CD8-positive, alpha-beta memory T cell (primary cell): ENCODE results near the gene MAX. TPM values are rescaled to one million over a fixed set of nuclear protein-coding genes. Genes with fewer than 3 reads are reported as not detected.
A peak's percentile ranks its signal among the peaks of the same experiment; 100 is the strongest.

Source experiments
- CTCF ChIA-PET: fragments of 350-600 bp; sonication (Branson Sonifier 250); formaldehyde crosslinking; loops from one replicate; lab custom pipeline; 2021; ENCODE audit warnings: antibody characterized with exemption; lab: Charles Lee
- POLR2A ChIA-PET: fragments of 350-600 bp; sonication (Branson Sonifier 250); formaldehyde crosslinking; loops from one replicate; lab custom pipeline; 2021; ENCODE audit warnings: antibody characterized with exemption; lab: Charles Lee
- DNase-seq, 5 donors: peaks; one replicate each; pipeline versions ENCODE4 v3.0.0 to v3.0.0-alpha.2; 2020 to 2022; ENCODE audit warnings: mixed read lengths in 1 of 5
- H3K27ac ChIP-seq: one replicate; pipeline ENCODE4 v1.7.0; 2013; ENCODE audit warnings: low read depth, mild to moderate bottlenecking, low read length, moderate library complexity
- H3K27me3 ChIP-seq: 2 replicates; pipeline ENCODE4 v1.7.0; 2013; ENCODE audit warnings: low read length, mild to moderate bottlenecking; ENCODE audit not compliant: insufficient read depth, poor library complexity, severe bottlenecking
- H3K36me3 ChIP-seq: 2 replicates; pipeline ENCODE4 v1.7.0; 2013; ENCODE audit warnings: mild to moderate bottlenecking, low read length, moderate library complexity; ENCODE audit not compliant: insufficient read depth
- H3K4me1 ChIP-seq: 2 replicates; pipeline ENCODE4 v1.7.0; 2013; ENCODE audit warnings: mild to moderate bottlenecking, low read length, moderate library complexity; ENCODE audit not compliant: insufficient read depth
- H3K4me3 ChIP-seq: 2 replicates; pipeline ENCODE4 v1.7.0; 2013; ENCODE audit warnings: mild to moderate bottlenecking, low read length
- H3K9me3 ChIP-seq: 2 replicates; pipeline ENCODE4 v1.7.0; 2013; ENCODE audit warnings: mild to moderate bottlenecking, low read length
- H3K27ac Mint-ChIP-seq, 8 donors: one replicate each; pipeline ENCODE4 v1.8.0; 2020 to 2021; ENCODE audit warnings: mixed read lengths in 8 of 8, mild to moderate bottlenecking in 6 of 8, inconsistent platforms in 3 of 8, moderate library complexity in 3 of 8
- H3K27me3 Mint-ChIP-seq, 2 donors: one replicate each; pipeline ENCODE4 v1.8.0; 2020 to 2021; ENCODE audit warnings: mixed read lengths in 2 of 2, mild to moderate bottlenecking in 1 of 2, moderate library complexity in 1 of 2
- H3K36me3 Mint-ChIP-seq, 3 donors: one replicate each; pipeline ENCODE4 v1.8.0; 2020 to 2021; ENCODE audit warnings: mixed read lengths in 3 of 3, inconsistent platforms in 1 of 3, mild to moderate bottlenecking in 1 of 3
- H3K4me1 Mint-ChIP-seq, 3 donors: one replicate each; pipeline ENCODE4 v1.8.0; 2020 to 2021; ENCODE audit warnings: mixed read lengths in 3 of 3, inconsistent platforms in 1 of 3, mild to moderate bottlenecking in 1 of 3
- H3K4me3 Mint-ChIP-seq, 7 donors: one replicate each; pipeline ENCODE4 v1.8.0; 2020 to 2021; ENCODE audit warnings: mixed read lengths in 7 of 7, mild to moderate bottlenecking in 6 of 7, moderate library complexity in 4 of 7, inconsistent platforms in 2 of 7
- H3K9me3 Mint-ChIP-seq, 5 donors: one replicate each; pipeline ENCODE4 v1.8.0; 2020 to 2022; ENCODE audit warnings: mixed read lengths in 5 of 5, mild to moderate bottlenecking in 3 of 5, moderate library complexity in 2 of 5, inconsistent platforms in 1 of 5
- polyA plus RNA-seq: library from polyadenylated mRNA; unstranded; fragments of 300-500 nt; fragmentation: Illumina TruSeq; gene quantifications from one replicate; pipeline ENCODE4 v1.2.3, GENCODE V29; 2021
- total RNA-seq, 2 experiments: library from RNA; stranded (reverse); gene quantifications; one replicate each; pipeline ENCODE4 v1.2.3, GENCODE V29; 2021

The MAX gene
- total and polyA plus RNA-seq, 3 experiments from 2014 or later, result 126 to 135 (median 127) TPM

DNA sequence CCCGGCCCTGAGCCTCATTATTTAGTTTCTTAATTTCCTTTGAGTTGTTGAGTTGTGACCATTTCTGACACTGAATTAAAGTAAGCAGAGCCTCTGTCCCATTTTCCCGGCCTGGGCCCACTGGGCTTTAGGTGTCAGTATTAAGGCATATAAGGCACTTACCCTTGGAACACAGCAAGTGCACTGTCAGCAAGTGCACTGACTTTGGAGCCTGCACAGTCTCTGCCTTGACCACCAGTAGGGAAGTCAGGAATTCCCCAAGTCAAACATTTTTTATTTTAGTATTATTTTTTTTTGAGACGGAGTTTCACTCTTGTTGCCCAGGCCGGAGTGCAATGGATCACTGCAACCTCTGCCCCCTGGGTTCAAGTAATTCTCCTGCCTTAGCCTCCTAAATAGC, 56.6 kb downstream of the MAX start:
- CTCF ChIA-PET, result no interaction called here
- H3K27ac ChIP-seq, result no peak overlapping the region

DNA sequence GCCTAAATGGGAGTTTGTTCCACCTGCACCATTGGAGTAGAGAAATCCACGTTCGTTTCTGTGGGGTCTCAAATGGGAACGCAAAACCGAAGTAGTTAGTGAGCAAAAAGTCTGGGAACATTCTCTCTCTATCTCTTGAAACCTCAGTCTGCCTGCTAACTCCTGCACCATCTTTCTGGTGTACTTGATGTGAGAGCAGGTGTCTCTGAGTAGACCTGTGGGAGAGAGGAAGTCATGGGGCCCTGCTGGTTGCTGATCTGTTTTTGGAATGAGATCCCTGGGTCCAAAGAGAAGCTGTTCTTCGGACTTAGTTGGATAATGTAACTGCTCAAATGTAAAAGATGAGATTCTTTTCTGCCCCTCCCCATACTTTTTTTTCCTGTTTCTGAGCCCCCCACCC, 57.3 kb downstream of the MAX start:
- Mint-ChIP-seq H3K9me3 (no peaks in the 10 kb centered on the region), H3K27me3 (no peaks in the 10 kb centered on the region), H3K4me3 (no peak overlapping the region), H3K4me1 (peaks cover 7 to 10% (median 8%) of the 10 kb centered on the region in 3 donors), H3K36me3 (peaks cover 0 to 62% (median 16%) of the 10 kb centered on the region in 3 donors), H3K27ac (no peak overlapping the region)
- ChIA-PET POLR2A (no interaction called here), CTCF (no interaction called here)
- Histone ChIP-seq H3K4me3 (no peak overlapping the region), H3K4me1 (no peaks in the 10 kb centered on the region), H3K27ac (no peak overlapping the region), H3K9me3 (no peaks in the 10 kb centered on the region), H3K27me3 (no peaks in the 10 kb centered on the region), H3K36me3 (peaks cover 7% of the 10 kb centered on the region)
- no peak for DNase-seq

More for the DNA sequence above, 56.6 kb downstream of the MAX start:
- peaks cover 7 to 10% (median 8%) of the 10 kb centered on the region in 3 donors for H3K4me1 Mint-ChIP-seq
- Histone ChIP-seq H3K27me3 (no peaks in the 10 kb centered on the region), H3K4me1 (no peaks in the 10 kb centered on the region), H3K4me3 (no peak overlapping the region), H3K9me3 (no peaks in the 10 kb centered on the region), H3K36me3 (peaks cover 7% of the 10 kb centered on the region)
- no peaks in the 10 kb centered on the region for H3K27me3 Mint-ChIP-seq
- peaks cover 0 to 62% (median 15%) of the 10 kb centered on the region in 3 donors for H3K36me3 Mint-ChIP-seq
- peak overlapping the region in 1 of 8 donors; percentile 57 for H3K27ac Mint-ChIP-seq
- H3K4me3 Mint-ChIP-seq, result no peak overlapping the region
- no peak for DNase-seq
- H3K9me3 Mint-ChIP-seq, result no peaks in the 10 kb centered on the region
- POLR2A ChIA-PET, result no interaction called here

DNA sequence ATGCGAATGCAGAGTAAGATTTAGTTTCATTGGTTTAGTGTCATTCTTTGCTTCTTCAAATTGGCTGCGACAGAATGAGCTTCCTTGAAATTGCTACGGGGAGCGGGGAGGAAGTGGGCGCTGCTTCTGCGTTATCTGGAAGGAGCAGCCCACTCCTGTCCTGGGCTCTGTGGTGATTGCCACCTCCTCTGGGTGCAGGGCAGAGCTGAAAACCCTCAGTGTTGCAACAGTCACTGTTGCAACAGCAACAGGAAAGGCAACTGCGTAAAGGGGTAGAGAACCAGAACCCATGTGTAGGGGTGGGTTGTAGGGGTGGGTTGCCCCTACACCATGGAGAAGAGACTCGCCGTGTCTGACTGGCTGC, 57.7 kb downstream of the MAX start:
- ChIA-PET CTCF (no interaction called here), POLR2A (no interaction called here)
- H3K36me3 Mint-ChIP-seq, result peaks cover 0 to 62% (median 16%) of the 10 kb centered on the region in 3 donors
- no peaks in the 10 kb centered on the region for H3K27me3 ChIP-seq
- no peaks in the 10 kb centered on the region for H3K9me3 Mint-ChIP-seq
- no peak overlapping the region for H3K4me3 Mint-ChIP-seq
- H3K27me3 Mint-ChIP-seq, result no peaks in the 10 kb centered on the region
- peaks cover 7 to 10% (median 8%) of the 10 kb centered on the region in 3 donors for H3K4me1 Mint-ChIP-seq
- peak overlapping the region in 3 of 8 donors; percentile 7 to 81 (median 63) for H3K27ac Mint-ChIP-seq
- no peak overlapping the region for H3K27ac ChIP-seq
- DNase-seq, result no peak
- H3K9me3 ChIP-seq, result no peaks in the 10 kb centered on the region
- no peaks in the 10 kb centered on the region for H3K4me1 ChIP-seq
- peaks cover 7% of the 10 kb centered on the region for H3K36me3 ChIP-seq
- H3K4me3 ChIP-seq, result no peak overlapping the region

DNA sequence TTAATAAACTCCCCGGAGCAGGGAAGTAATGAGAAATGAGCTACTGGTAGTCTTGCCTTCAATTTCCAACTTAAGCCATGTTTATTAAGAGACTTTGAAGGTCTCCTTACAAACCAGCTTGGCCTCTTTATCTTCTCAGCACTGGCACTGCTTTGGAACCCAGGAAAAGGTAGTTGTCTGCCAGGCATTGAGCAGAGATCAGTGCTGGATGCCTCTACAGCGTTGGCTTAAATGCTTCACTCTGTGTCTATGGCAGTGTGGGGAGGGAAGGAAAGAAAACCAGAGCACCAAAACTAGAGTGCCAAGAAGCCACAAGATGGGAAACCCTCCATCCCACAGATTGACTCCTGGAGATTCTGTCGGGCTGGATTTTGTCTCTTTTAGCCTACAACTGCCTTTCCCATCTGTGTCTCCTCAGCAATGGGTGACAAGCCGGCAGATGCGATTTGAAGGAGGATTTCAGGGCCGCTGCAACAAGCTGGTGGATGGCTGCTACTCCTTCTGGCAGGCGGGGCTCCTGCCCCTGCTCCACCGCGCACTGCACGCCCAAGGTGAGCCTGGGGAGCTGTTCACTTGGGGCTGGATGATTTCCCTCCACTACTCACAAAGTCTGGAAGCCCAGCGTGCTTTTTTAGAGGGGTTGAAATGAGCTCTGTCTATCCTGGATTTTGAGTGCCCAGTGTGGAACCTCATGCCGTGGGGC, 58.3 kb downstream of the MAX start:
- peaks cover 7% of the 10 kb centered on the region for H3K36me3 ChIP-seq
- H3K27ac ChIP-seq, result no peak overlapping the region
- H3K4me1 ChIP-seq, result no peaks in the 10 kb centered on the region
- no peak overlapping the region for H3K4me3 Mint-ChIP-seq
- peak overlapping the region in 3 of 8 donors; percentile 63 to 89 (median 81) for H3K27ac Mint-ChIP-seq
- no peaks in the 10 kb centered on the region for H3K27me3 Mint-ChIP-seq
- DNase-seq, result no peak
- H3K27me3 ChIP-seq, result no peaks in the 10 kb centered on the region
- no peak overlapping the region for H3K4me3 ChIP-seq
- no peaks in the 10 kb centered on the region for H3K9me3 Mint-ChIP-seq
- ChIA-PET CTCF (no interaction called here), POLR2A (interaction anchor here (0.5 kb wide), 1 partner anchor 372 kb away, joined by 3 read pairs; no protein-coding TSS in a partner anchor)
- H3K4me1 Mint-ChIP-seq, result peaks cover 7 to 10% (median 8%) of the 10 kb centered on the region in 3 donors
- no peaks in the 10 kb centered on the region for H3K9me3 ChIP-seq
- peaks cover 0 to 62% (median 16%) of the 10 kb centered on the region in 3 donors for H3K36me3 Mint-ChIP-seq

DNA sequence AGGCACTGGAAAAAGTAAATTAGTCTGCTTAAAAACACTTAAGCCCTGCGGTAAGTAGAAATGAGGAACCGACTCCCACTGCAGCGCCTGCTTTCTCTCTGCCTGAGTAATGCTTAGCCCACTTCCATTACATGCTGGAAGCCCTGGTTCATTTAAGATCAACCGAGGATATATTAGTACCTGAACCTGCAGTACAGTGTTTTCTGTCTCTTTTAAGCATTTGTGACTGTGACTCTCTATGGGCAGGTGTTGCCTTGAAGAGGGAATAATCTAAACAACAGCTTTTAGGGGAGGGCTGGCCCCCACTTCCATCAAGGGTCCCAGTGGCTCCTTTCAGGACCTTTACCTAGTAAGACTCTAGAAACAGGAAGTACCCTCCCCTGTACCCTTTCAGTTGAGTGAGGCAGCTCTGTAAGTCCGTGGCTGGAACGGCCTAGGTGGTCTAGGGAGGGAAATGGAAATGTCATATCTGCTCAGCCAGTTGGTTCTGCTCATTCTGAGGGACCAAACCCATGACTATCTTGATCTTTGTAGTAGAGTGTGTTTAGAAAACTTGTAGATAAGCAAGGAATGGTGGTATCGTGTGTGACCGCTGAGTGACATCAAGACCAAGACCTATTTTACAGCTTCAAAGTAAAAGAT, 59.5 kb downstream of the MAX start:
- Histone ChIP-seq H3K4me3 (no peak overlapping the region), H3K27ac (peak overlapping the region; percentile 51), H3K36me3 (peaks cover 7% of the 10 kb centered on the region), H3K4me1 (no peaks in the 10 kb centered on the region), H3K27me3 (no peaks in the 10 kb centered on the region), H3K9me3 (no peaks in the 10 kb centered on the region)
- H3K36me3 Mint-ChIP-seq, result peaks cover 0 to 63% (median 18%) of the 10 kb centered on the region in 3 donors
- POLR2A ChIA-PET, result no interaction called here
- no peaks in the 10 kb centered on the region for H3K27me3 Mint-ChIP-seq
- peaks cover 7 to 8% (median 7%) of the 10 kb centered on the region in 3 donors for H3K4me1 Mint-ChIP-seq
- no peak for DNase-seq
- peak overlapping the region in 4 of 8 donors; percentile 6 to 68 (median 42) for H3K27ac Mint-ChIP-seq
- H3K9me3 Mint-ChIP-seq, result no peaks in the 10 kb centered on the region
- CTCF ChIA-PET, result no interaction called here
- no peak overlapping the region for H3K4me3 Mint-ChIP-seq

DNA sequence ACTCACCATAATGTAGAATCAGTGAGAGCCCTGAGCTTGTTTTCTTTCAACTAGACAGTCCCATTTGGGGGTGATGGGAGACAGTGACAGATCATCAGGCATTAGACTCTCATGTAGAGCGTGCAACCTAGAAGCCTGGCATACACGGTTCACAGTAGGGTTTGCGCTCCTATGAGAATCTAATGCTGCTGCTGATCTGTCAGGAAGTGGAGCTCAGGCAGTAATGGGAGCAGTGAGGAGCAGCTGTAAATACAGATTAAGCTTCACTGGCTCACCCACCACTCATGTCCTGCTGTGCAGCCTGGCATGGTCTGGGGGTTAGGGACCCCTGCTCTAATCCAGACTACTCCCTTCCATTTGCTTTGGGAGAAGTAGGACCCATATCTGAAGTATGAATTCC, 60.0 kb downstream of the MAX start:
- Histone ChIP-seq H3K4me1 (no peaks in the 10 kb centered on the region), H3K27me3 (no peaks in the 10 kb centered on the region), H3K9me3 (no peaks in the 10 kb centered on the region), H3K27ac (peak overlapping the region; percentile 51), H3K4me3 (no peak overlapping the region), H3K36me3 (peaks cover 7% of the 10 kb centered on the region)
- H3K27me3 Mint-ChIP-seq, result no peaks in the 10 kb centered on the region
- peak overlapping the region in 2 of 8 donors; percentile 26 to 38 for H3K27ac Mint-ChIP-seq
- peaks cover 2% of the 10 kb centered on the region in 3 donors for H3K4me1 Mint-ChIP-seq
- CTCF ChIA-PET, result no interaction called here
- POLR2A ChIA-PET, result no interaction called here
- H3K36me3 Mint-ChIP-seq, result peaks cover 0 to 58% (median 13%) of the 10 kb centered on the region in 3 donors
- no peaks in the 10 kb centered on the region for H3K9me3 Mint-ChIP-seq
- no peak overlapping the region for H3K4me3 Mint-ChIP-seq
- DNase-seq, result no peak

DNA sequence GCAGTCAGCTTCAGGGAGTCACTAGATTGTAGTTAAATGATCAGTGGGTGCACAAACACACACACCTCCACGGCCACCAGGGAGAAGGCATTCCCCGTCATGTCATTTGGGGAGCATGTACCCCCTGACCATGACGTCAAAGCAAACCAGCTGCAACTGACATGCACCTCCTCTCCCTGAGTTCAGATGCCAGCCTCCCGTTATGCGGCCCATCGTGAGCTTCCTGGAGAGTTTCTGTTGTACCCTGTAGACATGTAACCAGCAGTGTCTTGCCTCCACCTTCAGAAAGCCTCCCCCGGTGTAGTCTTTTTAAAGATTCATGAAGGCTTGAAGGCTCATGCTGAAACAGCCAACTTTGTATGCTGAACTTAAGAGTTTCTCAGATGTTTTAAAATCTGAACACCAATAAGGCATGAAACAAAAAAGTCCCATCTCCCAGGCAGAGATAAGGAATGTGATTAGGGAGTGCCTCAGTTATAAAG, 60.8 kb downstream of the MAX start:
- Mint-ChIP-seq H3K36me3 (peaks cover 0 to 56% (median 13%) of the 10 kb centered on the region in 3 donors), H3K9me3 (no peaks in the 10 kb centered on the region), H3K4me3 (no peak overlapping the region), H3K27ac (no peak overlapping the region), H3K4me1 (no peaks in the 10 kb centered on the region), H3K27me3 (no peaks in the 10 kb centered on the region)
- DNase-seq, result no peak
- ChIA-PET POLR2A (interaction anchor here (0.6 kb wide), 1 partner anchor 42 kb away, joined by 4 read pairs; no protein-coding TSS in a partner anchor), CTCF (no interaction called here)
- Histone ChIP-seq H3K4me3 (no peak overlapping the region), H3K27me3 (no peaks in the 10 kb centered on the region), H3K4me1 (no peaks in the 10 kb centered on the region), H3K36me3 (peaks cover 7% of the 10 kb centered on the region), H3K9me3 (no peaks in the 10 kb centered on the region), H3K27ac (no peak overlapping the region)
